ENCODE results near the gene NEXN.

Gene NEXN

GRCh38 chr1:77925518-77925917 is 37.1 kb downstream of the NEXN start:
- TF ChIP-seq FOXK2 (IDR thresholded peaks at IDR 0.05) (no peak), ARNT (IDR thresholded peaks at IDR 0.05) (no peak), ELF4 (IDR thresholded peaks at IDR 0.05) (no peak), TARDBP (IDR thresholded peaks at IDR 0.05) (no peak), FOXM1 (IDR thresholded peaks at IDR 0.05; ENCODE audit: borderline replicate concordance) (no peak), SUZ12 (IDR thresholded peaks at IDR 0.05) (no peak), PKNOX1 (IDR thresholded peaks at IDR 0.05) (no peak), L3MBTL2 (conservative IDR thresholded peaks at IDR 0.05) (no peak), HDGF (IDR thresholded peaks at IDR 0.05; ENCODE audit: borderline replicate concordance) (no peak), NFRKB (IDR thresholded peaks at IDR 0.05) (no peak), LEF1 (IDR thresholded peaks at IDR 0.05; ENCODE audit: borderline replicate concordance) (no peak), CTBP1 (IDR thresholded peaks at IDR 0.05; ENCODE audit: borderline replicate concordance) (no peak), SP1 (IDR thresholded peaks at IDR 0.05) (no peak), BHLHE40 (IDR thresholded peaks at IDR 0.05; ENCODE audit: borderline replicate concordance) (no peak)
- CTCF ChIA-PET: no interaction called here
- no peak for DNase-seq (ENCODE audit: extremely low spot score)
- POLR2A ChIA-PET: no interaction called here

DNA sequence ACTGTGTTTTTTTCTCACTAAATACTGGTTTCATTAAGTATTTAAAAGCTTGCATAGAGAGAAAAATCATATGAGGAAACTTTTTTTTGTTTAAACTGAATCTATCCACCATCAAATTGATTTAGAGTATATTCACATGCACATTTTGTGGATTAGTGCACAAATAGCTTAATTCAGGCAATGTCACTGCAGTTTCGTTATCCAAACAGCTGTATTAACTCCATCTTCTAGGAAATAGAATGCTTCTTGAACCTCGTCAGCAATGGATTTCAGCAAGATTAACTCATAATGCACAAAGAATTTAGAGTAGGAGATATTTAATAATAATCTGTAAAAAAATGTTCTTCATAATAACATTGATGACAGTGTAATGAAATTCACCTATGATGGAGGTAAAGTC is 37.5 kb downstream of the NEXN start:
- CTCF ChIA-PET: no interaction called here

DNA sequence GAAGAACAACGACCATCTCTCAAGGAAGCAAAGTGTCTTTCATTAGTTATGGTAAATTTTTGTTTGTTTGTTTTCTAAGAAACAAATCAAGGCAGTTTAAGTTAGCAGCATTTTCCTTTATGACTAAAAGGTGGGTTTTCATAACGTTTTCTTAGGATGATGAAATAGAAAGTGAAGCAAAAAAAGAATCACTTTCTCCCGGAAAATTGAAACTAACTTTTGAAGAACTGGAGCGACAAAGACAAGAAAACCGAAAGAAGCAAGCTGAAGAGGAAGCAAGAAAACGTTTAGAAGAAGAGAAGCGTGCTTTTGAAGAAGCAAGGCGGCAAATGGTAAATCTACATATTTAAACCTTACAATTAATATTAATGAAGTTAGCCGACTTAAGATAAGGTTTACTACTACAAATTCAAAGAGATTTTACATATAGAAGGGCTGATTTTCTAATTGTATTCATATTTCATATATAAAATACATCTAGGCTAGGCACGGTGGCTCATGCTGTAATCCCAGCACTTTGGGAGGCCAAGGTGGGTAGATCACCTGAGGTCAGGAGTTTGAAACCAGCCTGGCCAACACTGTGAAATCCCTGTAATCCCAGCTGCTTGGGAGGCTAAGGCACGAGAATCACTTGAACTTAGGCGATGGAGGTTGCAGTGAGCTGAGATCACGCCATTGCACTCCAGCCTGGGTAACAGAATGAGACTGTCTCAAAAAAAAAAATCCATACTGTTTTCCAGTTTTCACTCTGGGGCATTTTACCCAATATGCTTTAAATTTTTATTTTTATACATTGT is 38.3 kb downstream of the NEXN start:
- CTCF ChIA-PET: no interaction called here
- POLR2A ChIA-PET: no interaction called here
- TF ChIP-seq ZNF384 (IDR thresholded peaks at IDR 0.05) (no peak), BHLHE40 (IDR thresholded peaks at IDR 0.05; ENCODE audit: borderline replicate concordance) (no peak), NFRKB (IDR thresholded peaks at IDR 0.05) (no peak), FOXM1 (IDR thresholded peaks at IDR 0.05; ENCODE audit: borderline replicate concordance) (no peak), FOXA1 (IDR thresholded peaks at IDR 0.05) (no peak), CTBP1 (IDR thresholded peaks at IDR 0.05; ENCODE audit: borderline replicate concordance) (no peak), L3MBTL2 (conservative IDR thresholded peaks at IDR 0.05) (no peak), ARNT (IDR thresholded peaks at IDR 0.05) (no peak)
- no peak for DNase-seq (ENCODE audit: extremely low spot score)

More for the DNA sequence above, 37.5 kb downstream of the NEXN start:
- DNase-seq (ENCODE audit: extremely low spot score): no peak
- POLR2A ChIA-PET: no interaction called here
- TF ChIP-seq FOXM1 (IDR thresholded peaks at IDR 0.05; ENCODE audit: borderline replicate concordance): no peak
- no peak for TF ChIP-seq ZNF384 (IDR thresholded peaks at IDR 0.05)
- TF ChIP-seq FOXA1 (IDR thresholded peaks at IDR 0.05): no peak
- TF ChIP-seq FOXK2 (IDR thresholded peaks at IDR 0.05): no peak
- TF ChIP-seq BHLHE40 (IDR thresholded peaks at IDR 0.05; ENCODE audit: borderline replicate concordance): no peak
- no peak for TF ChIP-seq SUZ12 (IDR thresholded peaks at IDR 0.05)
- TF ChIP-seq NFRKB (IDR thresholded peaks at IDR 0.05): no peak

GRCh38 chr1:77927414-77927813 is 39.0 kb downstream of the NEXN start:
- ChIA-PET POLR2A (no interaction called here), CTCF (no interaction called here)
- TF ChIP-seq NFRKB (IDR thresholded peaks at IDR 0.05): no peak
- TF ChIP-seq FOXA1 (IDR thresholded peaks at IDR 0.05): no peak
- TF ChIP-seq ZNF384 (IDR thresholded peaks at IDR 0.05): no peak
- no peak for TF ChIP-seq CTBP1 (IDR thresholded peaks at IDR 0.05; ENCODE audit: borderline replicate concordance)
- TF ChIP-seq TARDBP (IDR thresholded peaks at IDR 0.05): no peak
- TF ChIP-seq PKNOX1 (IDR thresholded peaks at IDR 0.05): no peak
- no peak for TF ChIP-seq FOXM1 (IDR thresholded peaks at IDR 0.05; ENCODE audit: borderline replicate concordance)
- TF ChIP-seq SUZ12 (IDR thresholded peaks at IDR 0.05): no peak
- TF ChIP-seq HDGF (IDR thresholded peaks at IDR 0.05; ENCODE audit: borderline replicate concordance): no peak
- DNase-seq (ENCODE audit: extremely low spot score): no peak

DNA sequence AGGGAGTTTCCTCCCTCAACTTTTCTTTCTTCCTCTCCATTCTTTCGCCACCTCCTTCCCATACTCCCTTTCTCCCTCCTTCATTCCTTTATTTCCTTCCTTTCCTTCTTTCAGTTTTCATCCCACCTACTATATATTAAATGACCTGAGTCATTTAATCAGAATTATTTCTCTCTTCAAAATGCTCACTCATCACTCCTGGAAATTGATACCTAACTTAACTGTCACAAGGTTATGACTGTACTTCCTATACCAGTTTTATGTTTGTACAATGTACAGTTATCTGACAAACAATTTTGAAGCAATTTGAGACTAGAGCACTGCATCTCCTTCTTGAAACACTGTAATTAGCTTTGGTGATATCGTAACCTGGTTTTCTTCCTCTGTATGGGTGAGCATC is 41.4 kb downstream of the NEXN start:
- no peak for DNase-seq (ENCODE audit: extremely low spot score)
- TF ChIP-seq FOXM1 (IDR thresholded peaks at IDR 0.05; ENCODE audit: borderline replicate concordance) (no peak), TARDBP (IDR thresholded peaks at IDR 0.05) (no peak), L3MBTL2 (conservative IDR thresholded peaks at IDR 0.05) (no peak), HDGF (IDR thresholded peaks at IDR 0.05; ENCODE audit: borderline replicate concordance) (no peak), SUZ12 (IDR thresholded peaks at IDR 0.05) (no peak), ELF4 (IDR thresholded peaks at IDR 0.05) (no peak), CTBP1 (IDR thresholded peaks at IDR 0.05; ENCODE audit: borderline replicate concordance) (no peak), ARNT (IDR thresholded peaks at IDR 0.05) (no peak), ZNF384 (IDR thresholded peaks at IDR 0.05) (no peak), NFRKB (IDR thresholded peaks at IDR 0.05) (no peak), PKNOX1 (IDR thresholded peaks at IDR 0.05) (no peak)
- POLR2A ChIA-PET: no interaction called here
- CTCF ChIA-PET: no interaction called here

GRCh38 chr1:77938651-77939050 is 50.2 kb downstream of the NEXN start:
- TF ChIP-seq NFRKB (IDR thresholded peaks at IDR 0.05) (no peak), BHLHE40 (IDR thresholded peaks at IDR 0.05; ENCODE audit: borderline replicate concordance) (no peak), ARNT (IDR thresholded peaks at IDR 0.05) (no peak), HDGF (IDR thresholded peaks at IDR 0.05; ENCODE audit: borderline replicate concordance) (no peak), PKNOX1 (IDR thresholded peaks at IDR 0.05) (no peak), FOXK2 (IDR thresholded peaks at IDR 0.05) (no peak), L3MBTL2 (conservative IDR thresholded peaks at IDR 0.05) (no peak), FOXM1 (IDR thresholded peaks at IDR 0.05; ENCODE audit: borderline replicate concordance) (no peak), FOXA1 (IDR thresholded peaks at IDR 0.05) (no peak), SUZ12 (IDR thresholded peaks at IDR 0.05) (no peak), ZNF384 (IDR thresholded peaks at IDR 0.05) (no peak), ELF4 (IDR thresholded peaks at IDR 0.05) (no peak), TARDBP (IDR thresholded peaks at IDR 0.05) (no peak), SP1 (IDR thresholded peaks at IDR 0.05) (no peak), LEF1 (IDR thresholded peaks at IDR 0.05; ENCODE audit: borderline replicate concordance) (no peak)
- CTCF ChIA-PET: no interaction called here
- POLR2A ChIA-PET: no interaction called here
- no peak for DNase-seq (ENCODE audit: extremely low spot score)

Measured in HEK293T (cell line).